Activated naive CD4-positive, alpha-beta T cell treated with anti-CD3 and anti-CD28 coated beads for 36 hours (primary cell): ENCODE results near the gene RIMOC1. TPM values are rescaled to one million over a fixed set of nuclear protein-coding genes. Genes with fewer than 3 reads are reported as not detected.

ENCODE experiments used
- CTCF ChIA-PET: fragments of 350-600 bp; sonication (Branson Sonifier 250); formaldehyde crosslinking; loops from one replicate; lab custom pipeline; 2021; ENCODE audit warnings: antibody characterized with exemption; lab: Charles Lee
- DNase-seq: peaks from one replicate; pipeline ENCODE4 v3.0.0-alpha.2; 2020
- H3K27ac Mint-ChIP-seq: one replicate; pipeline ENCODE4 v1.8.0; 2021; ENCODE audit warnings: mild to moderate bottlenecking, mixed read lengths
- H3K27me3 Mint-ChIP-seq: one replicate; pipeline ENCODE4 v1.8.0; 2021; ENCODE audit warnings: low read depth, mixed read lengths
- H3K36me3 Mint-ChIP-seq: one replicate; pipeline ENCODE4 v1.8.0; 2021; ENCODE audit warnings: low read depth, mixed read lengths
- H3K4me1 Mint-ChIP-seq: one replicate; pipeline ENCODE4 v1.8.0; 2021; ENCODE audit warnings: low read depth, mixed read lengths
- H3K4me3 Mint-ChIP-seq: one replicate; pipeline ENCODE4 v1.8.0; 2021; ENCODE audit warnings: mild to moderate bottlenecking, moderate library complexity, mixed read lengths
- H3K9me3 Mint-ChIP-seq: one replicate; pipeline ENCODE4 v1.8.0; 2021; ENCODE audit warnings: mixed read lengths
- intact Hi-C: fragments of 100-400 bp; cut with micrococcal nuclease; formaldehyde crosslinking; loops from one replicate; pipeline ENCODE4 v1.15.1; 2023
- total RNA-seq, 2 experiments: library from RNA; stranded (reverse); gene quantifications; one replicate each; pipeline ENCODE4 v1.2.3, GENCODE V29; 2021

Gene RIMOC1
- total RNA-seq, 2 experiments from 2014 or later: 16.6 to 19.6 TPM

- CTCF ChIA-PET: interaction anchor here (0.7 to 1.5 kb wide), 2 partner anchors 21 to 37 kb away, joined by 3 to 4 read pairs; no protein-coding TSS in a partner anchor
- H3K27ac Mint-ChIP-seq: no peak overlapping the region
- intact Hi-C loops: no loop called here
- no peaks in the 10 kb centered on the region for H3K36me3 Mint-ChIP-seq
- DNase-seq: no peak
- H3K4me1 Mint-ChIP-seq: peaks cover 5% of the 10 kb centered on the region
- no peaks in the 10 kb centered on the region for H3K9me3 Mint-ChIP-seq
- H3K4me3 Mint-ChIP-seq: no peak overlapping the region
- H3K27me3 Mint-ChIP-seq: peaks cover 29% of the 10 kb centered on the region
Observed at GRCh38 chr5:41893074-41893851, 10.9 kb upstream of the RIMOC1 start.

GRCh38 chr5:41896230-41896629 lies 7.9 kb upstream of the RIMOC1 start:
- peaks cover 5% of the 10 kb centered on the region for H3K4me1 Mint-ChIP-seq
- CTCF ChIA-PET: no interaction called here
- no peak for DNase-seq
- H3K4me3 Mint-ChIP-seq: no peak overlapping the region
- intact Hi-C loops: no loop called here
- H3K36me3 Mint-ChIP-seq: no peaks in the 10 kb centered on the region
- H3K27ac Mint-ChIP-seq: no peak overlapping the region
- no peaks in the 10 kb centered on the region for H3K9me3 Mint-ChIP-seq
- peaks cover 22% of the 10 kb centered on the region for H3K27me3 Mint-ChIP-seq

GRCh38 chr5:41903382-41903891 lies 707 bp upstream of the RIMOC1 start:
- DNase-seq: no peak
- no peaks in the 10 kb centered on the region for H3K9me3 Mint-ChIP-seq
- peaks cover 6% of the 10 kb centered on the region for H3K36me3 Mint-ChIP-seq
- H3K27me3 Mint-ChIP-seq: no peaks in the 10 kb centered on the region
- peak overlapping the region; percentile 88 for H3K27ac Mint-ChIP-seq
- H3K4me1 Mint-ChIP-seq: peaks cover 31% of the 10 kb centered on the region
- intact Hi-C loops: loop anchor here (5.0 to 10.0 kb wide), 3 partner anchors 1104 to 1411 kb away; partner anchors contain the start of genes HMGCS1 and ZNF131
- H3K4me3 Mint-ChIP-seq: peak overlapping the region; percentile 79
- CTCF ChIA-PET: interaction anchor here (0.6 to 1.1 kb wide), 5 partner anchors 9 to 50 kb away, joined by 3 to 5 read pairs (median 3); partner anchors contain the start of gene FBXO4

GRCh38 chr5:41906151-41906550 lies 2.0 kb downstream of the RIMOC1 start:
- no peaks in the 10 kb centered on the region for H3K9me3 Mint-ChIP-seq
- peaks cover 40% of the 10 kb centered on the region for H3K4me1 Mint-ChIP-seq
- H3K4me3 Mint-ChIP-seq: no peak overlapping the region
- no peak for DNase-seq
- intact Hi-C loops: loop anchor here (10.0 kb wide), 1 partner anchor 1409 kb away; the partner anchor contains the start of gene HMGCS1
- H3K27me3 Mint-ChIP-seq: no peaks in the 10 kb centered on the region
- CTCF ChIA-PET: no interaction called here
- H3K27ac Mint-ChIP-seq: no peak overlapping the region
- H3K36me3 Mint-ChIP-seq: peaks cover 14% of the 10 kb centered on the region

DNA sequence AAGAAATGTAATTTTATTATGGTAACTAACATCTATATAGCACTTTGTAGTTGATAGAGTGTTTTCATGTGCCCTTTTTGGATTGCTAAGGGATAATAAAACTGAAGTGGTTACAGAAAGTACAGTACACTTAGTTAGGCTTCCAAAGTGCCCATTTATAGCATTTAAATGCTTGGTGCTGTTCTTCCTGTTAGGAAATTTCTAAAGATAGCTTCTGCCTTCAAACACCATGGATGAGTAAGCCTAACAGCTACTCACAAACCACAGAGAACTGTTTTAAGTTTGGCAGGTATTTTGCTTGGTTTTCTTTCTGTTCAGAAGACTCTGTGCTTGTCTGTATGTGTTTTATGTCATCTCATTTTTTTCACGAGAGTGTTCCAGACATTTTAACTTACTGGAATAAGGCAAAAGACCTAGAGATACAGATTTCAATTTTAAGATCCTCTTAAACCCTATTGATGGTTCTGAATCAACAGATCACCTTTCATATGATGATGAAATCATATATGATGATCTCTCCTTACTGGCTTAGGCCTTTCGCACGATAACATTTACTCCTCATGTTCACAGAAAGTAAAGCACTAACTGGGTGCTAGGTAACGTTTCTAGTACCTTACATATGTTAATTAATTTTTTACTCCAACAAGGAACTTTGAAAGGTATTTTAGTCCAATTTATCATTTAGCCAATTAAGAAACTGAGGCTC lies 4.4 kb downstream of the RIMOC1 start:
- Mint-ChIP-seq H3K4me3 (no peak overlapping the region), H3K9me3 (no peaks in the 10 kb centered on the region), H3K36me3 (peaks cover 29% of the 10 kb centered on the region), H3K4me1 (peaks cover 47% of the 10 kb centered on the region), H3K27me3 (no peaks in the 10 kb centered on the region), H3K27ac (peak overlapping the region; percentile 50)
- CTCF ChIA-PET: interaction anchor here (1.0 kb wide), 1 partner anchor 52 kb away, joined by 5 read pairs; no protein-coding TSS in a partner anchor
- DNase-seq: no peak
- intact Hi-C loops: loop anchor here (10.0 kb wide), 1 partner anchor 1406 kb away; the partner anchor contains the start of gene HMGCS1

GRCh38 chr5:41918105-41918504 lies 14.0 kb downstream of the RIMOC1 start:
- peaks cover 32% of the 10 kb centered on the region for H3K36me3 Mint-ChIP-seq
- no peak for DNase-seq
- H3K4me3 Mint-ChIP-seq: no peak overlapping the region
- CTCF ChIA-PET: interaction anchor here (0.9 kb wide), 1 partner anchor 62 kb away, joined by 3 read pairs; no protein-coding TSS in a partner anchor
- no peaks in the 10 kb centered on the region for H3K9me3 Mint-ChIP-seq
- no peaks in the 10 kb centered on the region for H3K27me3 Mint-ChIP-seq
- H3K27ac Mint-ChIP-seq: no peak overlapping the region
- intact Hi-C loops: no loop called here
- peaks cover 27% of the 10 kb centered on the region for H3K4me1 Mint-ChIP-seq

DNA sequence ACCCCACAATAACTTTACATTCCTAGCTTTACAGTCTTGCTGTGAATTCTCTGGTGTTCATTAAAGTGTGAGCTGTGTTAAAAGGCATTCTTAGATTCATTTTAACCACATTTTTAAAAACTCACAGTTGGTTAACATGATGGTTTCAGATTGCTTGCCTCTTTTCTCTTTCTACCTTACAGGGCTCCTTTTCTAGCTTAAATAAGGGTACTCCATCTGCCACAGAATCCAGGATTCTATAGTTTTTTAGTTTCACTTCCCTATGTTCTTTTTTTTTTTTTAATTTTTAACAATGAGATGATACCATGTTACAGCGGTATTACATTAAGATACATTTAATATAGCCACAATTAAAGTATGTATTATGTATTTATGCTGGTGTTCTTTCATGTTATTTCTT lies 17.0 kb downstream of the RIMOC1 start:
- Mint-ChIP-seq H3K36me3 (peaks cover 20% of the 10 kb centered on the region), H3K9me3 (no peaks in the 10 kb centered on the region), H3K4me3 (no peak overlapping the region), H3K27me3 (no peaks in the 10 kb centered on the region), H3K27ac (no peak overlapping the region), H3K4me1 (peaks cover 27% of the 10 kb centered on the region)
- CTCF ChIA-PET: interaction anchor here (0.6 kb wide), 1 partner anchor 93 kb away, joined by 3 read pairs; no protein-coding TSS in a partner anchor
- intact Hi-C loops: loop anchor here (10.0 kb wide), 2 partner anchors 1124 to 1594 kb away; partner anchors contain the start of genes ANXA2R and C5orf34
- no peak for DNase-seq

GRCh38 chr5:41921874-41922273 lies 17.7 kb downstream of the RIMOC1 start:
- intact Hi-C loops: loop anchor here (10.0 kb wide), 2 partner anchors 1123 to 1593 kb away; partner anchors contain the start of genes ANXA2R and C5orf34
- H3K36me3 Mint-ChIP-seq: peaks cover 19% of the 10 kb centered on the region
- H3K27me3 Mint-ChIP-seq: no peaks in the 10 kb centered on the region
- no peak overlapping the region for H3K27ac Mint-ChIP-seq
- DNase-seq: no peak
- no peak overlapping the region for H3K4me3 Mint-ChIP-seq
- H3K9me3 Mint-ChIP-seq: no peaks in the 10 kb centered on the region
- peaks cover 32% of the 10 kb centered on the region for H3K4me1 Mint-ChIP-seq
- CTCF ChIA-PET: no interaction called here

- intact Hi-C loops: loop anchor here (2.0 to 10.0 kb wide), 3 partner anchors 1120 to 1590 kb away; partner anchors contain the start of genes ANXA2R and C5orf34
- Mint-ChIP-seq H3K4me3 (peak overlapping the region; percentile 85), H3K36me3 (peaks cover 5% of the 10 kb centered on the region), H3K4me1 (peaks cover 18% of the 10 kb centered on the region), H3K27me3 (no peaks in the 10 kb centered on the region), H3K27ac (peak overlapping the region; percentile 94), H3K9me3 (no peaks in the 10 kb centered on the region)
- peak; percentile 6 for DNase-seq
- CTCF ChIA-PET: interaction anchor here (1.1 kb wide), 2 partner anchors 21 to 57 kb away, joined by 3 read pairs; no protein-coding TSS in a partner anchor
Observed at GRCh38 chr5:41924526-41924871, 20.4 kb downstream of the RIMOC1 start.

- intact Hi-C loops: loop anchor here (1.0 to 10.0 kb wide), 9 partner anchors 21 to 1590 kb away; partner anchors contain the start of genes ANXA2R, C5orf34, OXCT1 and RIMOC1
- Mint-ChIP-seq H3K27me3 (no peaks in the 10 kb centered on the region), H3K4me1 (peaks cover 18% of the 10 kb centered on the region), H3K9me3 (no peaks in the 10 kb centered on the region), H3K27ac (peak within 1 kb of the TSS; percentile 94), H3K4me3 (peak within 1 kb of the TSS; percentile 85), H3K36me3 (peaks cover 3% of the 10 kb centered on the region)
- peak; percentile 89 for DNase-seq
- CTCF ChIA-PET: interaction anchor here (0.6 to 1.1 kb wide), 3 partner anchors 21 to 950 kb away, joined by 3 read pairs; no protein-coding TSS in a partner anchor
Observed at GRCh38 chr5:41924872-41925554, 20.9 kb downstream of the RIMOC1 start, which contains the start of gene FBXO4. FBXO4 (plus strand) TSS chr5:41925281; CDS start chr5:41925310, 29 bp downstream.

DNA sequence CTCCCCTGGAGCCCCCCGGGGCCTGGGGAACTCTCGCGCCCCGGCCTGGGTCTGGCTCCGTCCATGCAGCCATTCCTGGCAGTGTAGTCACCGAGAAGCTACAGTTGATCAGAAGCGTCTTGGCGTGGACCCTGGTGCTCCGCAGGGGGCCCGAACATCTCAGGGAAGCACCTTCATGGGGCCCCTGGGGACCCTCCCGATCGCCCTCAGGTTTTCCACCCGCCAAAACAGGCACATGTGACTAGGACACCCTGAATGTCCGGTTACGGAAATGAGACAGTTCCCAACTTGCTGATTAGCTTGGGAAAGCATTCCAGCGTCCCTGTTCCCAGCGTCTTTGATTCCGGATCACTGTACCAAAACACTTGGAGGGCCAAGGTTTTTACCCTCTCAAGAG lies 21.4 kb downstream of the RIMOC1 start:
- CTCF ChIA-PET: interaction anchor here (0.6 to 1.1 kb wide), 4 partner anchors 22 to 950 kb away, joined by 3 read pairs; no protein-coding TSS in a partner anchor
- H3K4me3 Mint-ChIP-seq: peak overlapping the region; percentile 85
- H3K27ac Mint-ChIP-seq: peak overlapping the region; percentile 81
- peak; percentile 30 for DNase-seq
- no peaks in the 10 kb centered on the region for H3K9me3 Mint-ChIP-seq
- H3K27me3 Mint-ChIP-seq: no peaks in the 10 kb centered on the region
- peaks cover 6% of the 10 kb centered on the region for H3K36me3 Mint-ChIP-seq
- peaks cover 18% of the 10 kb centered on the region for H3K4me1 Mint-ChIP-seq
- intact Hi-C loops: loop anchor here (1.0 to 10.0 kb wide), 9 partner anchors 21 to 1589 kb away; partner anchors contain the start of genes ANXA2R, C5orf34, OXCT1 and RIMOC1
